ENCODE data around the gene OPRD1.
"Not testable (repeated sequence)": the region's sequence is repeated elsewhere in the genome, so short reads cannot be mapped to it uniquely, and the experiment has no call there.

OPRD1 gene

GRCh38 chr1:28847207-28847606 lies 35.2 kb downstream of the OPRD1 start:
- not testable (repeated sequence) for DNase-seq (ENCODE audit: low read depth)

DNA sequence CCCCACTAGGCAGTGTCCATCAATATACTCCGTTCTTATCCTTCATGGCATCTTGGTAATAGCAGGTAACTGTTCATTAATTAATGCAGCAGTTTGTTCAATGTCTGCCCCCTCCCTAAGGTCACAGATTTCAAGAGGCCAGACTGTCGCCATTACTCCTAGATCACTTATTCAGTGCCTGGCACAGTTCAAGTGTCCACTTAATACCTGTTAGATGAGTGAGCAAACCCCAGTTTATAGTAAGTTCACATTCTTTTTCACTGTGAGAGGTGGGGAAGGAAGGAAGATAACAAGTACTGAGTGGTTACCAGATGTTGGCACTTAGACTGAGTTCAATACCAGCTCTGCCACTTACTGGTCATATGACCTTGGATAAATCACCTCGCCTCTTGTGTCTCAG lies 36.4 kb downstream of the OPRD1 start:
- no peak for DNase-seq (ENCODE audit: low read depth)

DNA sequence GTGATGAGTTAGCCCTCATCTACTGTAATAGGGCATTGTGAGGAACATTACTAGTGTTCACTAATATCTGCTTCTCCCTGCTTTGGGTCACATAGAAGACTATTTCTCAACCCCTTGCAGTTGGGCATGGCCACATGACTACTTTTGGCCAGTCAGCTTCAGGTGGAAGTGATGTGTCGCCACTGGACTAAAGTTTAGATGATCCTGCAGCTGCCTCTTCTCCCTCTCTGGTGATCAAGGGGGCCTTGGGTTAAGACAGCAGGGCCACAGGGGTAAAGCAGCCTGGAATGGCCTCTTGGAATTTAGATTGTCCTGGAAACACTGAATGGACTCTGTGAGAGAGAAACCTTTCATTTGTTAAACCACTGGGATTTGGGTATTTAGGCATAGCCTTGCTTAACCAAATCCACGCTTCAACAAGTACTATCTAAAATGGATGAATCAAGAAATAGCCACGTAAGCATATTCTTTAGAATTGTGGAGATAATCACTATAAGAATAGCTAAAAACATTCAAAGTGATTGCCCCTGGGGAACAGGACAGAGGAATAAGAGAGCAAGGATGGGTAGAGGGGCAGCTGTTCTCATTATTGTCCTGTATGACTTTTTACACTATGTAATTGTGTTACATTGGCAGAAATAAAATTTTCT lies 41.2 kb downstream of the OPRD1 start:
- DNase-seq (ENCODE audit: low read depth), result no peak

- DNase-seq (ENCODE audit: low read depth), result not testable (repeated sequence)
These were observed 42.4 kb downstream of the OPRD1 start for GRCh38 chr1:28854406-28854805.

- no peak for DNase-seq (ENCODE audit: low read depth)
These were observed 43.1 kb downstream of the OPRD1 start for GRCh38 chr1:28855046-28855445.

DNA sequence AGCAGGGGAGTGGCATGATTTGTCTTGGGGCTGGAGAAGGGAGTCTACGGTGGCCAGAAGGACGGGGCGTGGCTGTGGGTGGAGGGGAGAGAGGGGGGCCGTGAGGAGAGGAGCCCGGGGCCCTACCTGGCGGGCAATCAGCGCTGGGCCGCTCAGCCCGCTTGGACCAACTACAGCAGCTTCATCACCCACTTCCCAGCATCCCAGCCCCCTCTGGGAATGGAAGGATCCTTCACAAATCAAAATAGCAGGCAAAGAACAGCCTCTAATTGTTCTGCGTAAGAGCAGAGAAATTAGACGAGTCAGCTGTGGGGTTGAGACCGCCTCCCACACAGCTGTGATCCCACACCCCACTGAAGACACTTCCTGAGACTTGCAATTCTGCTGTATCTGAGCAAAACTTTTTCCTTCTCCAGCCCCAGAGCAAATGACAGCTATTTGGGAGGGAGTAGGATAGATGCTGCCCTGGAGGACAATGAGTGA lies 43.5 kb downstream of the OPRD1 start:
- no peak for DNase-seq (ENCODE audit: low read depth)

- no peak for DNase-seq (ENCODE audit: low read depth)
These were observed 44.0 kb downstream of the OPRD1 start for GRCh38 chr1:28855969-28856368.

- no peak for DNase-seq (ENCODE audit: low read depth)
These were observed 48.5 kb downstream of the OPRD1 start for GRCh38 chr1:28860332-28861073.

GRCh38 chr1:28862571-28863403 lies 50.8 kb downstream of the OPRD1 start:
- DNase-seq (ENCODE audit: low read depth), result no peak

DNA sequence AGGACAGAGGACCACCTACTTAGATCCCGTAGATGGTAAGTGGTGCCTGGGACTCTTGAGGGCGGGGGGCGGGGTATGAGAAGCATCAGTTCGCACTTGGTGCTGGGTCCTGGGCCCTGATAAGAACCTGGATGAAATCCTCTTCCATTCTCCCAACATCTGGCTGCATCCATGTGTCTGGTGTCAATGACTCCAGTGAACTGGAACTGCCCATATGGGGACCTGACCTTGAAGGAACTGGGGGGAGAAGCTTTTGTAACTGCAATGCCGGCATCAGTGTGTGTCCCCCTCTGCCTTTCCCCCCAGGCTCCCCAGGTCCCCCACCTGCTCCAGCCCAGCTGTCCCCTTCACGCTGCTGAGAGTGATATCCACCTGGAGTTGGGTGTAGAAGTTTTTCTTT lies 52.7 kb downstream of the OPRD1 start:
- no peak for DNase-seq (ENCODE audit: low read depth)

- DNase-seq (ENCODE audit: low read depth), result no peak
These were observed 54.2 kb downstream of the OPRD1 start for GRCh38 chr1:28865997-28866650.

DNA sequence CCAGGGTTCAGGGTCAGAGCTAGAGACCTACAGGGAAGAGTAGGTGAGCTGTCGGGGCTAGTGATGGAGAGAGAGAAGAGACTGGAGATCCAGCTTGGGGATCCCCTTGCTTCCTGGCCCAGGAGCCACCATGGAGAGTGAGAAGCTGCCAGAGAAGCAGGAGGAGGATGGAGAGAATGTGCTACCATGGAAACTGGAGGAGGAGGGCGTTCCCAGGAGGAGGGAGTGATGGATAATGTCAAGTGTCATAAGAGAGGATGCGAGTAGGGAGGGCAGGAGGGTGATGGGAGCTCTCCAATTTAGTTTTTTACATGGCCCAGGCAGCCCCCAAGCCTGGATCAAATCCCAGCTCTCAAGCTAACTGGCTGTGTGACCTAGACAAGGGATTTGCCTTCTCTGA lies 55.9 kb downstream of the OPRD1 start:
- DNase-seq (ENCODE audit: low read depth), result no peak

DNA sequence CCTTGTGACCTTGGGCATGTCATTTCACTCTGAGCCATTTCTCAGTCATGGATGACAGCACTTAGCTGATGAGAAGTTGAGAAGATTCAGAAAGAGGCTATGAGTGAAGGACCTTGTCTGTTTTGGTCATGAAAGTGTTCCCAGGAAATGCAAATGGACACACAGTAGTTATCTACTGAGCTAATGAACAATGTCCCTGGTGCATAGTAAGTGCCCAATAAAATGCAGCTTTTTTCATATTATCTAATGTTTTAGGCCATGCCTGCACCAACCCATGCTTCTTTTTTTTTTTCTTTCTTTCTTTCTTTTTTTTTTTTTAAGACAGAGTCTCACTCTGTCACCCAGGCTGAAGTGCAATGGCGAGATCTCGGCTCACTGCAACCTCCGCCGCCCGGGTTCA lies 58.0 kb downstream of the OPRD1 start:
- no peak for DNase-seq (ENCODE audit: low read depth)

DNA sequence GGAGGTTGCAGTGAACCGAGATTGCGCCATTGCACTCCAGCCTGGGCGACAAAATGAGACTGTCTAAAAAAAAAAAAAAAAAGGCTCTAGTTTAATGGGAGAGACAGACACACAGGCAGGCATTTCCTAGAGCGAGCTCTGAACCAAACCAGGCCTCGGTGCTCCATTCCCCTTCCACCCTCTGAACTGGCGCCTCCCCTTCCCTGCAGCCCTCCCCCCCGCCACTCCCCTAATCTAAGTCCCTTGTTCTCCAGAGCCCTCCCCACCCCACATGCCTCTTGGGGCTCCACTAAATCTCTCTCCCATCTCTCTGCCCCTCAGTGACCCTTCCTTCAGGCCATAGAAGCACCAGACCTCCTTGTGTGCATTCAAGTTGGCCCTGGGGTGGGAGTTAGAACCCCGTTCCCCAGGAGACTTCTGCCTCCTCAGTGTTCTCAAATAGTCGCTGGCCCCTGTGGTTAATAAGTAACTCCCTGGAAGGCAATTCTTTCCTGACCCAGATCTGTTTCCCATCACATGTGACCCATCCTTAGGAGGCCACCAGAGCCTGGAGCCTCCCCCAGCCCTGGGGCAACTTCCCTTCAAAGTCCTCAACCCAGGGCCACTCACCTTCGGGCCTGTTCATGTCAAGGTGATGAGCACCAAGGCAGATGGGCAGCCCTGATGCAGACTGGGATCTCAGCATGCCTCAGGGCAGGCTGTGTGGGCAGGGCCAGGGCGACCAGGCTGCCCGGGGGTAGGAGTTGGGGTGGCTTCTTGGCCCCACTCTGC lies 59.8 kb downstream of the OPRD1 start:
- DNase-seq (ENCODE audit: low read depth), result no peak

DNA sequence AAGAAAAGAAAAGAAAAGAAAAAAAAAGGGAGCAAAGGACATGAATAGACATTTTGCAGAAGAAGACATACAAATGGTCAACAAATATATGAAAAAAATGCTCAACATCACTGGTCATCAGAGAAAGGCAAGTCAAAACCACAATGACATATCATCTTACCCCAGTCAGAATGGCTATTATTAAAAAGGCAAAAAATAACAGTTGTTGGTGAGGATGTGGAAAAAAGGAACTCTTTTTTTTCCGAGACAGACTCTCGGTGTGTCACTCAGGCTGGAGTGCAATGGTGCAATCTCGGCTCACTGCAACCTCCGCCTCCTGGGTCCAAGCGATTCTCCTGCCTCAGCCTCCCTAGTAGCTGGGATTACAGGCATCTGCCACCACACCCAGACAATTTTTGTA lies 63.2 kb downstream of the OPRD1 start:
- DNase-seq (ENCODE audit: low read depth), result not testable (repeated sequence)

GRCh38 chr1:28877132-28877781 lies 65.3 kb downstream of the OPRD1 start:
- peak; percentile 57 for DNase-seq (ENCODE audit: low read depth)

GRCh38 chr1:28878796-28879195 lies 66.8 kb downstream of the OPRD1 start:
- no peak for DNase-seq (ENCODE audit: low read depth)

DNA sequence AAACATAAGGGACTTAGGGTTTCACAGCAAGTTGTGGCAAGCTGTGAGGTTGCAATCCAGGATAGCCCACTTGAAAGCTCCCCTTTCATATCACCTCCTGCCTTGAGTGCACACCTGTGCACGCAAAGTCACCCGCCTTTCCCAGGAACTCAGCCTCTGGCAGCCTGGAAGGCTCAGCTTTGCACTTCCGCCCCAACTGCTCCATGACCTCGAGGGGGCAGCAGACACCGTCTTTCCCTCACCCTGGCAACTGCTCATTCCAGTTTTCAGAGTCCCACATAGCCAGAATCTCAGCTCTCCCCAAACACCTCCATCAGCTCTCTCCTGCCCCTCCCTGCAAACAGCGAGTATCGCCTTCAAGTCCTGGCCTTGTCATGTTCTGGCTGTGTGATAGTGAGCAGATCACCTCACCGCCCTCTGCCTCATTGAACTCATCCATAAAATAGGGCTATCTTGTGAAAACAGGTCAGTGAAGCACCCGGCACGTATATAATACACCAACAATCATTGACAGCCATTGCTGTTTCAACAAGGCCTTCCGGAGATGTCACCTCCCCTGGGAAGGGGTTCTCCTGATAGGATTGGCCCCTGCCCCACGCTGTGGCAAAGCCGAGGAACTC lies 70.1 kb downstream of the OPRD1 start:
- peak; percentile 73 for DNase-seq (ENCODE audit: low read depth)

DNA sequence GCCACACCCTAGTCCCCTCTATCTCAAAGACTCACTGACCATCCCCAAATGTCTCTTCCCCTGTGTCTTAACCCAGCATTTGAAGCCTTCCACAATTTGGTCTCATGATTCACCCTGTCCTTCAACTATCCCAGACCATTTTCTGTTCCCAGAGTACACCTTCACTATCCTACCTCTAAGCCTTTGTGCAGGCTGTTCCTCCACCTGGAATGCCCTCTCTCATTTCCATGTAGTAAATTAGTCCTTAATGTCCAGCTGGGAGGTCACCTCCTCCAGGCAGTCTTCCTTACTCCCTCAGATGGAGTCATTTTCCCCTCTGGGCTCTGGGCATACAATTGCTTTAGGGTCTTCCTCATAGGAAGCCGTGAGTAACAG lies 71.3 kb downstream of the OPRD1 start:
- no peak for DNase-seq (ENCODE audit: low read depth)

GRCh38 chr1:28885472-28885877 lies 73.5 kb downstream of the OPRD1 start:
- DNase-seq (ENCODE audit: low read depth), result no peak
